ENCODE measurements around the gene TRMT61B.

- TF ChIP-seq CTCF (IDR thresholded peaks at IDR 0.05) (no peak), EZH2 (IDR thresholded peaks at IDR 0.05; ENCODE audit: borderline replicate concordance, insufficient read depth, low read depth, low read length, poor library complexity, severe bottlenecking) (no peak)
Measured at GRCh38 chr2:28906376-28906775, 36.3 kb upstream of the TRMT61B start.
